H1 (cell line): ENCODE results near the gene BBS4. TPM values are rescaled to one million over a fixed set of nuclear protein-coding genes. Genes with fewer than 3 reads are reported as not detected.

ENCODE experiments used
- CTCF ChIA-PET: fragments of 300-600 bp; sonication (Branson Sonifier 250); formaldehyde crosslinking; loops from one replicate; lab custom pipeline; 2021; ENCODE audit not compliant: partially characterized antibody; lab: Charles Lee
- POLR2A ChIA-PET: fragments of 300-600 bp; sonication (Branson Sonifier 250); formaldehyde crosslinking; loops from one replicate; lab custom pipeline; 2021; ENCODE audit warnings: inconsistent platforms; ENCODE audit not compliant: partially characterized antibody; lab: Charles Lee
- DNase-seq, 2 experiments: peaks; one replicate each; pipeline versions ENCODE4 v3.0.0 to v3.0.0-alpha.2; 2010 to 2022; ENCODE audit warnings: low spot score in 2 of 2, low read depth in 1 of 2, mixed read lengths in 1 of 2
- FAIRE-seq: peaks from 2 replicates; lab custom pipeline; 2011; peaks lifted over from hg19 to GRCh38; lab: Jason Lieb, UNC
- H2AFZ ChIP-seq: 2 replicates; pipeline ENCODE4 v1.8.1; 2012; ENCODE audit warnings: low read length, inconsistent platforms
- H2AK5ac ChIP-seq: 2 replicates; pipeline ENCODE4 v1.6.1; 2013; ENCODE audit warnings: low read depth, low read length
- H2BK120ac ChIP-seq: replicated peaks from 2 replicates; pipeline ENCODE3; 2013; ENCODE audit warnings: low read depth, low read length, inconsistent platforms
- H2BK12ac ChIP-seq: 2 replicates; pipeline ENCODE4 v1.6.1; 2013; ENCODE audit warnings: low read depth, low read length
- H2BK15ac ChIP-seq: 2 replicates; pipeline ENCODE4 v1.6.1; 2013; ENCODE audit warnings: low read length
- H2BK20ac ChIP-seq: 2 replicates; pipeline ENCODE4 v1.6.1; 2013; ENCODE audit warnings: low read length
- H2BK5ac ChIP-seq: 2 replicates; pipeline ENCODE4 v1.6.1; 2013; ENCODE audit warnings: low read depth, low read length
- H3K14ac ChIP-seq: 2 replicates; pipeline ENCODE4 v1.6.1; 2013; ENCODE audit warnings: inconsistent platforms; ENCODE audit not compliant: insufficient read length
- H3K18ac ChIP-seq: 2 replicates; pipeline ENCODE4 v1.6.1; 2013; ENCODE audit warnings: low read length; ENCODE audit errors: extremely low read depth
- H3K23ac ChIP-seq: 2 replicates; pipeline ENCODE4 v1.6.1; 2013; ENCODE audit warnings: inconsistent platforms; ENCODE audit not compliant: insufficient read length
- H3K23me2 ChIP-seq: 2 replicates; pipeline ENCODE4 v1.6.1; 2013; ENCODE audit warnings: low read depth, low read length
- H3K27ac ChIP-seq: 2 replicates; pipeline ENCODE4 v1.6.1; 2011; ENCODE audit warnings: low read depth, low read length, inconsistent platforms
- H3K27me3 ChIP-seq, 4 experiments: replicated peaks in 1 of 4; 1 replicate in 1 of 4; 2 replicates in 3 of 4; pipeline versions ENCODE4 v1.6.1 to v1.8.1; 2011 to 2013; ENCODE audit warnings: low read length in 3 of 4, mild to moderate bottlenecking in 3 of 4, inconsistent platforms in 2 of 4, mixed read lengths in 2 of 4, moderate library complexity in 1 of 4; ENCODE audit not compliant: control insufficient read depth in 3 of 4, insufficient read depth in 3 of 4; ENCODE audit errors: extremely low read depth in 1 of 4
- H3K36me3 ChIP-seq, 4 experiments: 2 replicates each; pipeline versions ENCODE4 v1.6.1 to v1.8.1; 2011 to 2013; ENCODE audit warnings: mild to moderate bottlenecking in 4 of 4, low read length in 3 of 4, moderate library complexity in 2 of 4, control low read depth in 1 of 4, inconsistent platforms in 1 of 4; ENCODE audit not compliant: insufficient read depth in 4 of 4, control insufficient read depth in 2 of 4
- H3K4ac ChIP-seq: replicated peaks from 2 replicates; pipeline ENCODE3; 2013; ENCODE audit warnings: low read length, low read depth, mixed read lengths, inconsistent platforms; ENCODE audit not compliant: insufficient read length
- H3K4me1 ChIP-seq, 4 experiments: replicated peaks in 1 of 4; 1 replicate in 1 of 4; 2 replicates in 3 of 4; pipeline versions ENCODE4 v1.6.1 to v1.8.1; 2011 to 2013; ENCODE audit warnings: low read length in 3 of 4, inconsistent platforms in 2 of 4, mixed read lengths in 1 of 4; ENCODE audit not compliant: insufficient read depth in 4 of 4, control insufficient read depth in 3 of 4
- H3K4me2 ChIP-seq, 2 experiments: 2 replicates each; pipeline versions ENCODE4 v1.6.1 to v1.8.1; 2011 to 2013; ENCODE audit warnings: low read depth in 2 of 2, low read length in 2 of 2, control low read depth in 1 of 2, inconsistent platforms in 1 of 2, mild to moderate bottlenecking in 1 of 2; ENCODE audit not compliant: insufficient read depth in 1 of 2
- H3K4me3 ChIP-seq, 4 experiments: fragments of 200-600, 300-600 bp in 1 of 4; sonication (generic), shearing (Covaris generic), sonication (Bioruptor Twin) in 1 of 4; 2 replicates each; pipeline versions ENCODE4 v1.5.1 to v1.8.1; 2011 to 2016; ENCODE audit warnings: low read length in 4 of 4, low read depth in 3 of 4, control low read depth in 2 of 4, inconsistent platforms in 2 of 4, mild to moderate bottlenecking in 2 of 4, mixed read lengths in 1 of 4, moderate library complexity in 1 of 4; ENCODE audit not compliant: insufficient read depth in 2 of 4; ENCODE audit errors: extremely low read depth in 1 of 4
- H3K56ac ChIP-seq: replicated peaks from 2 replicates; pipeline ENCODE3; 2013; ENCODE audit warnings: low read depth, mild to moderate bottlenecking, mixed read lengths, low read length, inconsistent platforms; ENCODE audit not compliant: insufficient read length
- H3K79me1 ChIP-seq: 2 replicates; pipeline ENCODE4 v1.6.1; 2013; ENCODE audit warnings: low read depth, low read length, control low read depth
- H3K79me2 ChIP-seq, 2 experiments: 2 replicates each; pipeline versions ENCODE4 v1.6.1 to v1.8.1; 2012 to 2013; ENCODE audit warnings: low read length in 2 of 2, mild to moderate bottlenecking in 2 of 2, inconsistent platforms in 1 of 2; ENCODE audit not compliant: insufficient read depth in 2 of 2, control insufficient read depth in 1 of 2
- H3K9ac ChIP-seq, 4 experiments: replicated peaks in 1 of 4; 1 replicate in 1 of 4; 2 replicates in 3 of 4; pipeline versions ENCODE4 v1.6.1 to v1.8.1; 2011 to 2013; ENCODE audit warnings: low read depth in 3 of 4, low read length in 3 of 4, control low read depth in 2 of 4, mild to moderate bottlenecking in 2 of 4, moderate library complexity in 2 of 4, inconsistent platforms in 1 of 4; ENCODE audit errors: extremely low read depth in 1 of 4
- H3K9me3 ChIP-seq, 2 experiments: 2 replicates each; pipeline versions ENCODE4 v1.6.1 to v1.8.1; 2012 to 2013; ENCODE audit warnings: mild to moderate bottlenecking in 2 of 2, moderate library complexity in 2 of 2, control low read depth in 1 of 2, inconsistent platforms in 1 of 2, low read depth in 1 of 2, low read length in 1 of 2, mixed read lengths in 1 of 2; ENCODE audit not compliant: insufficient read depth in 2 of 2
- H4K20me1 ChIP-seq, 2 experiments: replicated peaks in 1 of 2; 2 replicates each; pipeline versions ENCODE3 to v1.8.1; 2011 to 2013; ENCODE audit warnings: inconsistent platforms in 2 of 2, low read length in 2 of 2, mild to moderate bottlenecking in 1 of 2; ENCODE audit not compliant: insufficient read depth in 2 of 2, control insufficient read depth in 1 of 2
- H4K5ac ChIP-seq: 2 replicates; pipeline ENCODE4 v1.6.1; 2013; ENCODE audit warnings: low read length, low read depth, mixed read lengths, inconsistent platforms; ENCODE audit not compliant: insufficient read length
- H4K8ac ChIP-seq: 2 replicates; pipeline ENCODE4 v1.8.0; 2013; ENCODE audit warnings: mild to moderate bottlenecking, moderate library complexity, low read length, inconsistent platforms; ENCODE audit not compliant: insufficient read depth; ENCODE audit errors: extremely low read depth
- H4K91ac ChIP-seq: replicated peaks from 2 replicates; pipeline ENCODE3; 2013; ENCODE audit warnings: low read length, mixed read lengths, inconsistent platforms; ENCODE audit not compliant: insufficient read length
- ASH2L ChIP-seq: fragments of 200-600, 300-600 bp; sonication (generic); IDR thresholded peaks from one replicate; pipeline ENCODE4 v1.7.1; 2017; ENCODE audit warnings: low read length
- CHD1 ChIP-seq: IDR thresholded peaks from 2 replicates; pipeline ENCODE4 v1.6.1; 2012; ENCODE audit warnings: low read depth, low read length, improper control_type of control experiment
- GABPA ChIP-seq: IDR thresholded peaks from 2 replicates; pipeline ENCODE4 v1.6.1; 2011; ENCODE audit warnings: mild to moderate bottlenecking, low read length, moderate library complexity, borderline replicate concordance; ENCODE audit not compliant: insufficient read depth
- WGBS, 2 experiments: shearing (Covaris generic) in 1 of 2; methylation state at CpG; one replicate each; pipeline versions ENCODE4 v1.1.6 to v1.1.7; 2013 to 2015; ENCODE audit warnings: low lambda C conversion rate in 2 of 2, mixed read lengths in 2 of 2, inconsistent platforms in 1 of 2, low coverage in 1 of 2, missing lambda C conversion rate in 1 of 2; ENCODE audit not compliant: insufficient replicate concordance in 2 of 2, insufficient coverage in 1 of 2, insufficient read length in 1 of 2; ENCODE audit errors: extremely low coverage in 1 of 2, missing lambda C conversion rate in 1 of 2; 5-methylcytosine and 5-hydroxymethylcytosine counted together
- polyA plus RNA-seq, 7 experiments: library from polyadenylated mRNA; depleted of rRNA in 3 of 7; stranded (reverse) in 5 of 7; unstranded in 2 of 7; fragments of >200 nt in 5 of 7; fragments of 200-250 nt in 2 of 7; gene quantifications; 1 replicate in 5 of 7; 2 replicates in 1 of 7; 4 replicates in 1 of 7; pipeline versions ENCODE4 v1.2.1 to v1.2.3, GENCODE V29; 2011 to 2013; ENCODE audit warnings: missing spikeins in 2 of 7, mixed read lengths in 2 of 7
- small RNA-seq: library from polyadenylated mRNA; stranded (forward); fragments of <200 nt; extraction: miRNeasy Mini kit (QIAGEN cat#:217004); gene quantifications from one replicate; pipeline ENCODE3, GENCODE V24; 2013; ENCODE audit not compliant: insufficient read depth
- total RNA-seq: library from RNA; stranded (reverse); fragmentation: NEBNext Ultra II Directional; extraction: Animal tissue kit (Norgen Biotek cat#: 25700); gene quantifications from 2 replicates; pipeline ENCODE4 v1.2.1, GENCODE V29; 2021

The BBS4 gene
- total and polyA plus RNA-seq, 2 of the 8 experiments (the other 6 are each of a cell fraction or from before 2014, with no cell fraction given), result 17.4 to 24.1 TPM

- FAIRE-seq (no peak), DNase-seq (no peak)
- H2BK5ac ChIP-seq, result no peak overlapping the region
- H2AK5ac ChIP-seq, result no peak overlapping the region
- H3K9me3 ChIP-seq, result no peaks in the 10 kb centered on the region
- H3K27me3 ChIP-seq, result peaks cover 0 to 1% (median 0%) of the 10 kb centered on the region in 4 experiments; a peak in 1 of 7 replicates
- peaks cover 0 to 2% of the 10 kb centered on the region in 2 experiments for H4K20me1 ChIP-seq
- H3K4ac ChIP-seq, result no peak overlapping the region
- no peak overlapping the region for H2BK120ac ChIP-seq
- H2AFZ ChIP-seq, result no peak overlapping the region
- H3K27ac ChIP-seq, result no peak overlapping the region
- WGBS, 2 experiments, result 100% methylated on average over 1 of the region's 1 CpG; no CpG with 5 or more reads in 1 of the 2 experiments
- no peak overlapping the region for H2BK12ac ChIP-seq
- H3K23me2 ChIP-seq, result peaks cover 5% of the 10 kb centered on the region
- H2BK15ac ChIP-seq, result no peak overlapping the region
- no peaks in the 10 kb centered on the region for H3K36me3 ChIP-seq
- H3K79me1 ChIP-seq, result no peaks in the 10 kb centered on the region
- H3K18ac ChIP-seq, result no peak overlapping the region
- H3K14ac ChIP-seq, result no peak overlapping the region
- no peak overlapping the region for H3K9ac ChIP-seq
- no peak overlapping the region for H3K23ac ChIP-seq
- H3K56ac ChIP-seq, result no peak overlapping the region
- peaks cover 0 to under 1% (median 0%) of the 10 kb centered on the region in 4 experiments; a peak in 2 of 7 replicates for H3K4me1 ChIP-seq
- H4K8ac ChIP-seq, result no peak overlapping the region
- POLR2A ChIA-PET, result no interaction called here
- CTCF ChIA-PET, result no interaction called here
- H2BK20ac ChIP-seq, result no peak overlapping the region
- H4K5ac ChIP-seq, result no peak overlapping the region
- H3K79me2 ChIP-seq, result peaks cover 0 to 7% of the 10 kb centered on the region in 2 experiments; a peak in 3 of 4 replicates
- TF ChIP-seq CHD1 (no peak), ASH2L (no peak), GABPA (no peak)
- no peak overlapping the region for H3K4me3 ChIP-seq
- no peak overlapping the region for H4K91ac ChIP-seq
- H3K4me2 ChIP-seq, result no peak overlapping the region
Observed at GRCh38 chr15:72787526-72787925, 101.5 kb downstream of the BBS4 start.

Small RNA genes lying within 50 kb of the gene (small RNA-seq; reads per million reads assigned to genes)
- not detected for gene RN7SL853P

Other genes starting within 250 kb of the BBS4 start
- gene ARIH1, start 211.9 kb upstream of the BBS4 start, total RNA-seq, result 169 and 179 TPM in 2 replicates
- gene ARIH1, start 211.9 kb upstream of the BBS4 start, polyA plus RNA-seq (2011; rRNA removed), result 15.6 and 32.7 TPM in 2 replicates
- not detected in 2 replicates for gene GOLGA6B, start 31.5 kb upstream of the BBS4 start, total RNA-seq
- gene GOLGA6B, start 31.5 kb upstream of the BBS4 start, polyA plus RNA-seq (2011; rRNA removed), result 0.06 and 0.09 TPM in 2 replicates
- not detected in 2 replicates for gene HIGD2B, start within 50 bp of the BBS4 start, total RNA-seq
- gene HIGD2B, start within 50 bp of the BBS4 start, polyA plus RNA-seq (2011; rRNA removed), result not detected in 2 replicates
- 35.7 and 38.2 TPM in 2 replicates for gene ADPGK, start 97.6 kb downstream of the BBS4 start, total RNA-seq
- 32.2 and 36.6 TPM in 2 replicates for gene ADPGK, start 97.6 kb downstream of the BBS4 start, polyA plus RNA-seq (2011; rRNA removed)